GM12873 (cell line): Measurements from ENCODE around the gene METTL16.

Experiments used
- TF ChIP-seq, protein P1 (sequence below): IDR thresholded peaks from 2 replicates; pipeline ENCODE4 v1.5.1; 2012; ENCODE audit warnings: low read depth, mild to moderate bottlenecking, moderate library complexity, low read length, control low read depth; ENCODE audit not compliant: insufficient read depth; ENCODE audit errors: missing control alignments

Gene METTL16

GRCh38 chr17:2373179-2373578 is 138.5 kb downstream of the METTL16 start:
- TF ChIP-seq, protein P1, sequence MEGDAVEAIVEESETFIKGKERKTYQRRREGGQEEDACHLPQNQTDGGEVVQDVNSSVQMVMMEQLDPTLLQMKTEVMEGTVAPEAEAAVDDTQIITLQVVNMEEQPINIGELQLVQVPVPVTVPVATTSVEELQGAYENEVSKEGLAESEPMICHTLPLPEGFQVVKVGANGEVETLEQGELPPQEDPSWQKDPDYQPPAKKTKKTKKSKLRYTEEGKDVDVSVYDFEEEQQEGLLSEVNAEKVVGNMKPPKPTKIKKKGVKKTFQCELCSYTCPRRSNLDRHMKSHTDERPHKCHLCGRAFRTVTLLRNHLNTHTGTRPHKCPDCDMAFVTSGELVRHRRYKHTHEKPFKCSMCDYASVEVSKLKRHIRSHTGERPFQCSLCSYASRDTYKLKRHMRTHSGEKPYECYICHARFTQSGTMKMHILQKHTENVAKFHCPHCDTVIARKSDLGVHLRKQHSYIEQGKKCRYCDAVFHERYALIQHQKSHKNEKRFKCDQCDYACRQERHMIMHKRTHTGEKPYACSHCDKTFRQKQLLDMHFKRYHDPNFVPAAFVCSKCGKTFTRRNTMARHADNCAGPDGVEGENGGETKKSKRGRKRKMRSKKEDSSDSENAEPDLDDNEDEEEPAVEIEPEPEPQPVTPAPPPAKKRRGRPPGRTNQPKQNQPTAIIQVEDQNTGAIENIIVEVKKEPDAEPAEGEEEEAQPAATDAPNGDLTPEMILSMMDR, result no peak

- TF ChIP-seq, protein P1, result no peak
Observed at GRCh38 chr17:2372681-2373080, 139.0 kb downstream of the METTL16 start.

DNA sequence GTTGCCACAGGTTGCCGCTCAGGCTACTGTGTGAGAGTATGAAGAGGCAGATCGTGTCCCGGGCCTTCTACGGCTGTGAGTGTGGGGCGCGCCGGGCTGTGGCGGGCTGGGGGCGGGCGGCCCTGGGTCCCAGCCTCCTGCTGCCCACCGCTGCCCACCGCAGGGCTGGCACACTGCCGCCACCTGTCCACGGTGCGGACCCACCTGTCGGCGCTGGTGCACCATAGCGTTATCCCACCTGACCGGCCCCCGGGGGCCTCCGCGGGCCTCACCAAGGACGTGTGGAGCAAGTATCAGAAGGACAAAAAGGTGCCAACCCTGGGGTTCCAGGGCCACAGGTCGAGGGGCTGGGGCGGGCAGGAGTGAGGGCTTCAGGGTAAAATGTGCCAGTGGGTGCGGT is 139.5 kb downstream of the METTL16 start:
- TF ChIP-seq, protein P1, result no peak

- TF ChIP-seq, protein P1, result no peak
Observed at GRCh38 chr17:2371183-2372130, 140.2 kb downstream of the METTL16 start.

DNA sequence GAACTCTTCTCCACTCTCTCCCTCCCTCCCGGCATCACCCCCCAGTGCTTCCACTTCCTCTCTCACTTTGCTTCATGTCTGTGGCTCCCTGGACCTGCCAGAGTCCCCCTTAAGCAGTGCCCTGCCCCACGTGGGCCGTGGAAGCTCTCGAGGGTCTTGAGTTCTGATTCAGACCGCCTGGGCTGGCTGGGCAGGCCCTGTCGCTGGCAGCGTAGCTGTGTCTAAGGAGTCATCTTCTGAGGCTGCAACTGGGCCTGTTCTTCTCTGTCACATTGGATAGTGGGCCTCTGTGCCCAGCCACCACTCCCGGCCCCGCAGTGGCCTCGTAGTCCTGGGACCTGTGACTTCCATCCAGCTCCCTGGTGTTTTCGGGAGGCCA is 141.5 kb downstream of the METTL16 start:
- TF ChIP-seq, protein P1, result no peak

DNA sequence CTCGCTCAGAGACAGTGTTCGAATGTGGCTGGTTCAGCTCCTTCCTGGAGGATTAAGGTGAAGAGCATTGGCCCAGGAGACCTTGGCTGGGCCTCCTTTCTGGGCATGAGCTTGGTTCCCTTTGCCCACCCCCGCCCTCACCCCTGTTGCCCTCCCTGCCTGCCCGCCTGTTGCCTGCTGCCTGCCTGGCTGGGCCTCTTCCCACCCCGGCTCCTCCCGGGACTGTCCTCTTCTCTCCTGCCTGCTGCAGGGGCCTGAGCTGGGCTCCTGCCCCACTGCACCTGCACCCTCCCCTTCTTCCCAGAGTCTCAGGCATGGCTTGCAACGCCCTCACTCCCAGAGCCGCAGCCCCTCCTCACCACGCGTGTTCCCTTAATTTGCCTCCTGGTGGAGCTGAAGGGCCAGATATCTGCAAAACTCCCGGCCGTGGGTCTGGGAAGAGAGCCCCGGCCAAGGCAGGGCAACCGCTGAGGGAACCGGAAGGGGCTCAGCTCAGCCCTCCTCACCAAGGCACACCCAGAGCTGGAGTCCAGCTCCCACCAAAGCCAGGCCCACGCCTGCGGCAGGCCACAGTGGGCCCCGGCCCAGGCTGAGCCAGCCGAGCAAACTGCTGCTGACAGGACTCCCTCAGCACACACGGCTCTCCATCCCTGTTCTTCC is 142.0 kb downstream of the METTL16 start:
- TF ChIP-seq, protein P1, result no peak

DNA sequence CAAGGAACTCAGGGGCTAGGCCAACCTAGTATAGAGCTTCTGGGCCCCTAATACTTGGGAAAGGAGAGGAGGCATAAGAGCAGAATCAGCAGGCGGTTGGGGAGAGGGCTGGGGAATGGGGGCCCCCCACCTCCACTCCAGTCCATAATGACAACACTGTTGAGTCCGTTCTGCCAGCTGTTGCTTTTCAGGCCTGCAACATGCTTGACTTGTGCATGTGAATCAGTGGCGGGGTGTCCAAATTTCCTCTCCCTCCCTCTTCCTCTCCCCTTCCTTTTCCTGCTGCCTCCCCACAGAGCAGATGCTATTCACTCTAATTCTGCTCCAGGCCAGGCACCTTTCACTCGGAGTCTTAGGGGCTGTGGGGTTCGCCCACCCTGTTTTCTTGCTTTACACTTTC is 142.6 kb downstream of the METTL16 start:
- TF ChIP-seq, protein P1, result no peak
